Forelimb muscle (tissue), 1 donor: ENCODE measurements around the gene ATG4A. TPM values are rescaled to one million over a fixed set of nuclear protein-coding genes. Genes with fewer than 3 reads are reported as not detected.

ENCODE experiments used
- DNase-seq: peaks from one replicate; pipeline ENCODE4 v3.0.0-alpha.2; 2013; ENCODE audit warnings: low read depth
- polyA plus RNA-seq: library from polyadenylated mRNA; unstranded; fragments of 120-200 nt; gene quantifications from one replicate; pipeline ENCODE4 v1.2.1, GENCODE V29; 2013; ENCODE audit not compliant: insufficient read length

ATG4A gene, protein sequence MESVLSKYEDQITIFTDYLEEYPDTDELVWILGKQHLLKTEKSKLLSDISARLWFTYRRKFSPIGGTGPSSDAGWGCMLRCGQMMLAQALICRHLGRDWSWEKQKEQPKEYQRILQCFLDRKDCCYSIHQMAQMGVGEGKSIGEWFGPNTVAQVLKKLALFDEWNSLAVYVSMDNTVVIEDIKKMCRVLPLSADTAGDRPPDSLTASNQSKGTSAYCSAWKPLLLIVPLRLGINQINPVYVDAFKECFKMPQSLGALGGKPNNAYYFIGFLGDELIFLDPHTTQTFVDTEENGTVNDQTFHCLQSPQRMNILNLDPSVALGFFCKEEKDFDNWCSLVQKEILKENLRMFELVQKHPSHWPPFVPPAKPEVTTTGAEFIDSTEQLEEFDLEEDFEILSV
- polyA plus RNA-seq = 23.8 TPM

DNA sequence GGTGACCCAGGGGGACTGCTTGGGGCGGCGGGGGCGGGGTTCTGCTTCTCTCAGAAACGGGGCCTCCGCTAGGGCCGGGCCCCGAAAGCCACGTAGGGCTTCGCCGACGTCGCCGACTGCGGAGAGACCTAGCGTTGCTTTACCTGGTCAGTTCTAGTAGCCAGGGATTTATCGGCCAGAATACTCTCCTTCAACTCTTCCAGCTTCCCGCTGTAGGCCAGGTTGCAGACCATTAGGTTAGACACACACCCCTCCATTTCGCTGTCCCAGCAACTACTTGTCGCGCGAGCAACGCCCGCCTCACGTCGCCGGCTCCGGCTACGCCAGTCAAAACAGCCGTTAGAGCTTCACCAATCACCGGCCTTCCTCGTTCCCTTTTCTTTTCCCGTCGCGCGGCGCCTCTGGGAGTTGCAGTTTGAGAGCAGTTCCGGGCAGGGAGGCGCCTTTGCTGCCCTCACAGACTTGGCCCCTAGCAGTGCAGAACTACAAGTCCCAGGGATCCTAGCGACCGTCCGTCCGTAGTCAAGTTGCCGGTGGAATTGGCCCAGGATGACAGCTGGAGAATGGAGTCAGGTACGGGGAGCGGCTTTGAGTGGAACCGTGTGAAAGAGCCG lies at the start of gene ATG4A, which contains the start of gene PSMD10:
TSS of gene ATG4A (plus strand) at position 515 of the 614 bp plus-strand sequence. CDS start at position 564, 49 bp downstream.
TSS of gene PSMD10 (minus strand) at position 279 of the 614 bp plus-strand sequence. CDS start at position 257, 22 bp downstream.
- peak; percentile 91 for DNase-seq

GRCh38 chrX:108044554-108045256 lies 46.9 kb upstream of the ATG4A start, which contains the start of gene VSIG1:
Gene VSIG1, plus strand, starts transcription at chrX:108045065. Its CDS starts 66 bp downstream, at chrX:108045131.
- no peak for DNase-seq

DNA sequence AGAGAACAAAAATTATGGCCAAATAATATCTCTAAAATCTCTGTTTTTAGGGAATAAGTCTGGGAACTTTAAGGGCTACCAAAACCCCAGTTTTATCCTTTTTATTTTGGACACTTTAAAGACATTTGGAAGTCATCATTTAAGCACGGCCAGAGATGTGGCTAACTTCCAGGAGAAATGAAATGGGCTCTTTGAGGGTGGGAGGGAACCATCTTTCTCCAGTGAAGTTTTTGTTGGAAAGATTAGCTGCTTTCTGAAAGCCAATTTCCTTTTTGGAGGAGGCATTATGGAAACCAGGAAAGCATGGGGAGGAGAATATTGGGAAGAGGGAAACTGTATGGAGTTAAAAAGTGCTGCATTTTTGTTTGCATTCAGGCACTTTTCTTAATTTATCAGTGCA lies 41.9 kb upstream of the ATG4A start:
- DNase-seq = no peak

- no peak for DNase-seq
Observed at GRCh38 chrX:108053218-108053617, 38.4 kb upstream of the ATG4A start.

- DNase-seq = no peak
Observed at GRCh38 chrX:108055546-108055945, 36.0 kb upstream of the ATG4A start.

- DNase-seq = no peak
Observed at GRCh38 chrX:108059801-108060200, 31.8 kb upstream of the ATG4A start.

- DNase-seq = no peak
Observed at GRCh38 chrX:108064001-108064400, 27.6 kb upstream of the ATG4A start.

DNA sequence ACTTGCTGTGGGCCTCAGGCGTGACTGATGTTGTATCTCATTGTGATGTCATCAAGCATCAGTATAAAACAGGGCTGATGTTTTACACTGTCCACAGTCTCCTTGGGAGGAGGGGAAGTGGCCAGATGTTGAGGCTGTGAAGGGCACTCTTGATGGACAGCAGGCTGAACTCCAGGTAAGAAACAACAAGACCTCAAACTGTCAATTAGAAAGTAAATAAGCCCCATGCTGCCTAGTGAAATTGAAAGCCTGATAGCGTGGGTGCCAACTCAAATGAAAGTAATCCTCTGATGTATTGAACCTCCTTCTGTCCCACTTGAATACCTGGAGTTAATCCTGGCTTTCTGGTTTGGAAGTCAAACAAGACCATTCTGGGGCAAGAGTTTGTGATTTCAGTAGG lies 27.0 kb upstream of the ATG4A start:
- DNase-seq = no peak

DNA sequence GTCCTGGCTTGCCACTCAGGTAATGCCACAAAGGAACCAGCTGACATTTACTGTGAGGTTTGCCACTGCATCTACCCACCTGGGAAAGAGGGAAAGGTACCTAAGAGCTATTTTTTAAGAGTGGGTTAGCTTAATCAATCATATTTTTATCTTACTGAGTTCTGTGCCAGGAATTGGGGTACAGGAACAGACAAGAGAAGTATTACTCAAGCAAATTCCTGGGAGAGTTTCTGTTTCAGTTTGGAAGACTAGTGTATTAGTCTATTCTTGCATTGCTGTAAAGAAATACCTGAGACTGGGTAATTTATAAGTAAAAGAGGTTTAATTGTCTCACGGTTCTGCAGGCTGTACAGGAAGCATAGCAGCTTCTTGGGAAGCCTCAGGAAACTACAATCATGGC lies 23.5 kb upstream of the ATG4A start:
- DNase-seq = no peak

- DNase-seq = no peak
Observed at GRCh38 chrX:108070891-108071290, 20.7 kb upstream of the ATG4A start.

DNA sequence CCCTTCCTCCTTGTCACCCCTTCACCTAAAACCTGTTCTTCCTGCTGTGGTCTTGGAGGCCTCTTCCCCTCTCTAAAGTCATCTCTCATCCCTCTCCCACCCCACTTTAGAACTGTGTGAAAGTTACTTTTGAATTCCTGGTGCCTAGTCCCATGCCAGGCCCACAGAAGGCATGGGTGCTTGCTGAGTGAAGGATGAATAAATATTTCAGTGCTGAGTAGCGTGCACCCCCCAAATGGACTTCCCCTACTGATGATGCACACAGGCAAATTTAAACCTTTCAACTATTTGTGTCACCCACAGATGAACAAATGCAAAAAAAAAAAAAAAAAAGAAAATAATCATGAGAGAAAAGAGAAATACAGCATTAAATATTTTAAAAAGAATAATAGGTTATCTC lies 20.0 kb upstream of the ATG4A start:
- DNase-seq = no peak

GRCh38 chrX:108072746-108073145 lies 18.8 kb upstream of the ATG4A start:
- DNase-seq = no peak

DNA sequence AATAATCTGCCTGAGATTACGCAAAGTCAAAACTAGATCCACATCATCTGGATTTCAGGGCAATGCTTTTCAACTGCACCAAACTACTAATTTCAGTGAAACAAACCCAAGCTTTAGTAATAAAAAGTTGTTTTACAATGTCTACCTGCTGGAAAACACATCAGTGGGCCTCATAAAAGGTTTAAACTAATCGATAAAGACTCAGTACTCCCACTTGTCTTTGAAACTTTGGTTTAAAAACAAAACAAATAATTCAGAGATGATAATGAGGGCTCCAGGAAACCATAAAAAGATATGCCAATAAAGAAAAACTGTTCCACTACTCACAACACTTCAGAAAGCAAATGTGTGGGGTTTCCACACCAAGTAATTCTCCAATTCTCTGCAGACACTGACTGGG lies 10.5 kb upstream of the ATG4A start:
- no peak for DNase-seq

DNA sequence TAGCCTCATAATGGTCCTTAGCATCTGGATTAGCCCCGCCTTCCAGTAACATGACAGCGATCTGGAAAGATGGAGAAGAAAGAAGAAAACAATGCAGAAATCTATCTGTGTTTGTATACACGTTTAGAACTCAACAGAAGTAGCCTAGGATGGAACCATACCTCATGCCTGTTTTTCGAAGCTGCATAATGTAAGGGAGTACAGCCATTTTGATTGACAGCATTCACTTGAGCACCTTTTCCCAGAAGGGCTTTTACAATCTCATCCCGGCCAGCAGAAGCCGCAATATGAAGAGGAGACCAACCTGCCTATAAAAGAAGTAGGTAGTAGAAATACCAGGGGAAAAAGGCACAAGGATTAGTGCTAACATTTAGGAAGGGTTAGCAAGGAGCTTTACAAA lies 3.8 kb upstream of the ATG4A start:
- DNase-seq = no peak

DNA sequence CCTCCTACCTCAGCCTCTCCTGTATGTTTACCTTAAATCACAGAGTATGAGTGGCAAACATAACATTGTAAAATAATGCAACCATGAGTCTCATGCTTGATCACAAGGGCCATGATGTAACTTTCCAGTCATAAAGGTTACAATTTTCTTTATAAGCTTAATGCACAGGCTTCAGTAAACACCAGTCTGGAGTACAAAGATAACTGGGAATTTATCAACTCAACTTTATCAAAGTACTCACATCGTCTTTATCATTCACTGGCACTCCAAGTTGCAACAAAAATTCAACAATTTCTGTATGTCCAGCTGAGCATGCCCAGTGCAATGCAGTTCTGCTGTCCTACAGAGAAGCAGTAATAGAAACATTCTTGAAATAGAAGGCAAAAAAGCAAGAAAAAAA lies 3.1 kb upstream of the ATG4A start:
- DNase-seq = no peak

GRCh38 chrX:108090491-108091263 lies 901 bp upstream of the ATG4A start:
- no peak for DNase-seq

DNA sequence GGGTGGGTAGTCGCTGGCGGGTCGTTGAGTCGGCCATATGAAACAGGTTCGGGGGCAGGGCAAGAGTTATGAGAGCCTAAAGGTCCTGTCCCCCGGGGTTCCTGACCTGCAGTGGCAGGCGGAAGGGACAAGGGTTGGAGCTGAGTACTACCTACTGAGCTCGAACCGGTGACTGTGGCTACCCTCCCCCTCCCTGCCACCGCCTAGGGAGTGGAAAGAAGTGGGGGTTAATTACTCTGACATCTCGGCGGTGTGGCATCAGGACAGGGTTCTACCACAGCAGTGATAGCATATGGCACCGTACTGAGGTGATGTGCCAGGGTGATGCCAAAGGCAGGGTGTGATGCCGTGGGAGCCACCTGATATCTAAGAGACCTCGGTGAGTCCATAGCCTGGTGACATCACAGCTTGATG lies 307 bp downstream of the ATG4A start:
- no peak for DNase-seq

- no peak for DNase-seq
Observed at GRCh38 chrX:108097380-108097779, 5.8 kb downstream of the ATG4A start.

GRCh38 chrX:108105473-108105872 lies 13.9 kb downstream of the ATG4A start:
- DNase-seq = no peak

DNA sequence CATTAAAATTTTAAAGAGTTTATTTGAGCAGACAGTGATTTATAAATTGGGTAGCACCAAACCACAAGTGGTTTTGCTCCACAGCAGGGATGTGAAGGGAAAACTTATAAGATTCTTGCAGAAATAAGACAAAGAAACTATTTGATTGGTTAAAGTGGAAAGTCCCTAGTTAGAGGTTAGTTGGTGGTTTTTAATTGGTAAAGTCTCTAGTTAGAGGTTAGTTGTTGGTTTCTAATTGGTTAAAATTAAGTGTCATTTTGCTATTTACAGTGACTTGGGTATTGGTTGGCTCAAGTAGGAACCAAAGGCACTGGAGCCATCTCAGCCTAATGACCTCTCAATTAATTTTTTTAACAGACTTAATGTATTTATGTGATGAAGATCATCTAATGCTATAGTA lies 23.0 kb downstream of the ATG4A start:
- no peak for DNase-seq

GRCh38 chrX:108117988-108118387 lies 26.4 kb downstream of the ATG4A start:
- DNase-seq = no peak

GRCh38 chrX:108121291-108121690 lies 29.7 kb downstream of the ATG4A start:
- DNase-seq = no peak
